ENCODE results near the gene CARD11. TPM values are rescaled to one million over a fixed set of nuclear protein-coding genes. Genes with fewer than 3 reads are reported as not detected.

Gene CARD11
- total and polyA plus RNA-seq, 3 donors from 2014 or later, result 2.9 to 3.9 (median 3.2) TPM

DNA sequence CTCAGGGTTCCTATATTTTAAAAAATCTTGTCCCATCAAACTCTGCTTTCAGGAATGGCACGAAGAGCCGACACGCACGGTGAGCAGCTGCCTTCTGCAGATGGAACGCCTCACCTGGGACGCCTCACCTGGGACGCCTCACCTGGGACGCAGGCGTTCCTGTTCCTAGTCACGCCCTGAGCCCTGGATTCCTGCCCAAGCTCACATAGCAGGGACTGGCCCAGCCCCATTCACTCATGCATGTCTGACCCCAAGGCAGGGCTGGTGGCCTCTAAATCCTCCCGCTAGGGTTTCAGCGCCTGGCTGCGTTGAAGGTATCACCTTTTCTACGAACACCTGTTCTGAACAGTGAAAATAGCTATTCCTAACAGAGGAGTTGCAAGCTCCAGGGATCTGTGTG is 49.8 kb downstream of the CARD11 start:
- DNase-seq, result no peak
- WGBS, 2 donors, result 52 to 76% methylated on average over 11 to 14 of the region's 14 CpGs
- TF ChIP-seq POLR2A (IDR thresholded peaks at IDR 0.05), result no peak
- TF ChIP-seq, protein P1, sequence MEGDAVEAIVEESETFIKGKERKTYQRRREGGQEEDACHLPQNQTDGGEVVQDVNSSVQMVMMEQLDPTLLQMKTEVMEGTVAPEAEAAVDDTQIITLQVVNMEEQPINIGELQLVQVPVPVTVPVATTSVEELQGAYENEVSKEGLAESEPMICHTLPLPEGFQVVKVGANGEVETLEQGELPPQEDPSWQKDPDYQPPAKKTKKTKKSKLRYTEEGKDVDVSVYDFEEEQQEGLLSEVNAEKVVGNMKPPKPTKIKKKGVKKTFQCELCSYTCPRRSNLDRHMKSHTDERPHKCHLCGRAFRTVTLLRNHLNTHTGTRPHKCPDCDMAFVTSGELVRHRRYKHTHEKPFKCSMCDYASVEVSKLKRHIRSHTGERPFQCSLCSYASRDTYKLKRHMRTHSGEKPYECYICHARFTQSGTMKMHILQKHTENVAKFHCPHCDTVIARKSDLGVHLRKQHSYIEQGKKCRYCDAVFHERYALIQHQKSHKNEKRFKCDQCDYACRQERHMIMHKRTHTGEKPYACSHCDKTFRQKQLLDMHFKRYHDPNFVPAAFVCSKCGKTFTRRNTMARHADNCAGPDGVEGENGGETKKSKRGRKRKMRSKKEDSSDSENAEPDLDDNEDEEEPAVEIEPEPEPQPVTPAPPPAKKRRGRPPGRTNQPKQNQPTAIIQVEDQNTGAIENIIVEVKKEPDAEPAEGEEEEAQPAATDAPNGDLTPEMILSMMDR (IDR thresholded peaks at IDR 0.05), result no peak
- Histone ChIP-seq H3K36me3 (ENCODE audit: low read depth, missing control alignments) (no peaks in the 10 kb centered on the region), H3K27ac (no peak overlapping the region), H3K9me3 (no peaks in the 10 kb centered on the region), H3K4me3 (no peak overlapping the region), H3K4me1 (no peaks in the 10 kb centered on the region), H3K27me3 (no peaks in the 10 kb centered on the region)
- intact Hi-C loops (cut with DNase I; ENCODE audit: low total_unique reads), result no loop called here

DNA sequence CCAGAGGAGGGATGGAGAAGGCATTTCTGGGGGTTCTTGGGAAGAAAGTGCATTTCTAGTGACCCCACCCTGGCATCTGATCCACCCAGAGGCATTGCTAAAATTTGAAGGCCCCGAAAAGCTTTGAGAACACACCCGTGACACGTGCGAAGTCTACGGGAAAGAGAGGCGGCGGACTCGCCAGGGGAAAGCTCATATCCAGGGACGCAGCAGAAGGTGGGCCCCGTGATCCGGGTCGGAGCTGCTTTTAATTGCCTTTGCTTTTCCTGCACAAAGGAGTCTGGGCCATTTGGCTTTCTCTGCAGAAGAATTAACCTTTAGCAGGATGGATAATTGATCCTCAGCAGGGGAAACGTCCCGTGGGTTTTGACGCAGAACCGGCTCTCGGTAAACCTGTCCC is 50.3 kb downstream of the CARD11 start:
- no peaks in the 10 kb centered on the region for H3K9me3 ChIP-seq
- intact Hi-C loops (cut with DNase I; ENCODE audit: low total_unique reads), result no loop called here
- no peak overlapping the region for H3K27ac ChIP-seq
- TF ChIP-seq, protein P1 (IDR thresholded peaks at IDR 0.05), result no peak
- TF ChIP-seq POLR2A (IDR thresholded peaks at IDR 0.05), result no peak
- no peak overlapping the region for H3K4me3 ChIP-seq
- no peaks in the 10 kb centered on the region for H3K4me1 ChIP-seq
- H3K36me3 ChIP-seq (ENCODE audit: low read depth, missing control alignments), result no peaks in the 10 kb centered on the region
- no peaks in the 10 kb centered on the region for H3K27me3 ChIP-seq
- no peak for DNase-seq
- WGBS, 2 donors, result 48 to 61% methylated on average over 12 to 17 of the region's 17 CpGs

DNA sequence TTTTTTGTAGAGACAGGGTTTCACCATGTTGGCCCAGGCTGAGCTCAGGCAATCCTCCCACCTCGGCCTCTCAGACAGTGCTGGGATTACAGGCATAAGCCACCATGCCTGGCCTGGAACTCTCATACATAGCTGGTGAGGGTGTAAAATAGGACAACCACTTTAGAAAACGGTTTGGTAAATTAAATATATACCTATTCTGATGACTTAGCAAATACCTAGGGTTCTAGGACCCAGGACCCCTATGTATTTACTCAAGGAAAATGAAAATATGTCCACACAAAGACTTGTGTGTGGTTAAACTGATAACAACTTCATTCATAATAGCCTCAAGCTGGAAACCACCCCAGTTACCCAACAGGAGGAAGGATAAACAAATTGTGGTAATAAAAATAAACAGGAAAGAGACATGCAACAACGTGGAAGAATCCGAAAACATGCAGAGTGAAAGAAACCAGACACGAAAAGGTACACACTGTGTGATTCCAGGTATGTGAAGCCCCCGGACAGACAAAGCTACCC is 52.7 kb downstream of the CARD11 start:
- 88 to 91% methylated on average over 6 of the region's 6 CpGs for WGBS, 2 donors
- no peak for DNase-seq
- Histone ChIP-seq H3K27me3 (no peaks in the 10 kb centered on the region), H3K36me3 (ENCODE audit: low read depth, missing control alignments) (no peaks in the 10 kb centered on the region), H3K4me1 (no peaks in the 10 kb centered on the region), H3K9me3 (no peaks in the 10 kb centered on the region), H3K4me3 (no peak overlapping the region), H3K27ac (no peak overlapping the region)
- TF ChIP-seq, protein P1 (IDR thresholded peaks at IDR 0.05), result no peak
- TF ChIP-seq POLR2A (IDR thresholded peaks at IDR 0.05), result no peak
- intact Hi-C loops (cut with DNase I; ENCODE audit: low total_unique reads), result no loop called here

DNA sequence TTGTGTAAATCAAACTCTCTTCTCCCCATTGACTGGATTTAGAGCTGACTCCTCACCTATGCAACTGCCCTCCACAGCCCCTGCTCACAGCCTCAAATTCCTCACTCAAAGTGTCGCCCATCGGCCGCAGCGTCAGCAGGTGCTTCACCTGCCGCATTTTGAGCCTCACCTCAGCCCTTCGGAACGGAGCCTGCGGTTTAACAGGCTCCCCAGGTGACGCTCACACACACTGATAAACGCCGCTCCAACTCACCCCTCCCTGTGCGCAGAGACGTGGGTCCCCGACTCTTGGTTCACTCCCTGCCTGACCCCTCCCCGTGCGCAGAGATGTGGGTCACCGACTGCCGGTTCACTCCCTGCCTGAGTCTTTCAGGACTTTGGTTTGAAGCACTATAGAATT is 57.1 kb downstream of the CARD11 start:
- Histone ChIP-seq H3K9me3 (no peaks in the 10 kb centered on the region), H3K27ac (no peak overlapping the region), H3K4me3 (no peak overlapping the region), H3K36me3 (ENCODE audit: low read depth, missing control alignments) (no peaks in the 10 kb centered on the region), H3K27me3 (no peaks in the 10 kb centered on the region), H3K4me1 (no peaks in the 10 kb centered on the region)
- WGBS, 2 donors, result 76 to 87% methylated on average over 18 of the region's 18 CpGs
- intact Hi-C loops (cut with DNase I; ENCODE audit: low total_unique reads), result no loop called here
- TF ChIP-seq POLR2A (IDR thresholded peaks at IDR 0.05), result no peak
- no peak for DNase-seq

DNA sequence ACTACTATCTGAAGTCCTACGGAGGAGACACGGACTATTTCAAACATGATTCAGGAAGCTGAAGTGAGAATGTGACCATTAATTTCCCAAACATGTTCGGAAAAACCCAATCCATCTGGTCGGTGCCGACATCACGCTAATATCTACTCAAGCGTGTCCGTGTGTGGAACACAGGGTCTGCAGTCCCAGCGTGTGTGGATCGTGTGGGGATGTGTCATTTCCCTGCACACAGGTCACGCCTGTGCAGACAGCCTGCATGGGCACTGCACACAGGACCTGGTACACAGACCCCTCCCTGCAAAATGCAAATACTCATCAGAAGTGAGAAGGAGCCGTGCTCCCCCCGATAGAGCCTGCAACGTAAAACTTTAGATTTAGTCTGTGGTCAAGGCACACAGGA is 57.8 kb downstream of the CARD11 start:
- TF ChIP-seq POLR2A (IDR thresholded peaks at IDR 0.05), result no peak
- TF ChIP-seq, protein P1 (IDR thresholded peaks at IDR 0.05), result no peak
- DNase-seq, result no peak
- intact Hi-C loops (cut with DNase I; ENCODE audit: low total_unique reads), result no loop called here
- Histone ChIP-seq H3K9me3 (no peaks in the 10 kb centered on the region), H3K4me1 (no peaks in the 10 kb centered on the region), H3K27ac (no peak overlapping the region), H3K4me3 (no peak overlapping the region), H3K27me3 (no peaks in the 10 kb centered on the region), H3K36me3 (ENCODE audit: low read depth, missing control alignments) (no peaks in the 10 kb centered on the region)
- WGBS, 2 donors, result 89% methylated on average over 12 to 14 of the region's 14 CpGs

Measured in testis (tissue), 3 donors.